Endothelial cell of umbilical vein (primary cell): ENCODE measurements around the gene BTBD2. TPM values are rescaled to one million over a fixed set of nuclear protein-coding genes. Genes with fewer than 3 reads are reported as not detected.

Source experiments
- BruUV-seq: library from RNA; stranded (reverse); fragments of 400-500 nt; replicated peaks from 2 replicates; lab custom pipeline; 2021; lab: Mats Ljungman, UMichigan
- CTCF ChIA-PET: fragments of 300-600, 350-600 bp; sonication (Branson Sonifier 250); formaldehyde crosslinking; loops from one replicate; lab custom pipeline; 2021; ENCODE audit warnings: antibody characterized with exemption, inconsistent platforms; lab: Charles Lee
- POLR2A ChIA-PET: fragments of 300-600, 350-600 bp; sonication (Branson Sonifier 250); formaldehyde crosslinking; loops from one replicate; lab custom pipeline; 2021; ENCODE audit warnings: antibody characterized with exemption, inconsistent platforms; lab: Charles Lee
- DNase-seq: peaks from one replicate; pipeline ENCODE4 v3.0.0-alpha.2; 2011; ENCODE audit warnings: low read depth, low spot score
- FAIRE-seq: peaks from 2 replicates; lab custom pipeline; 2011; peaks lifted over from hg19 to GRCh38; lab: Jason Lieb, UNC
- H2AFZ ChIP-seq: 2 replicates; pipeline ENCODE4 v1.6.0; 2012; ENCODE audit warnings: low read depth, low read length, control low read depth, inconsistent platforms
- H3K27ac ChIP-seq: 2 replicates; pipeline ENCODE4 v1.5.1; 2011; ENCODE audit warnings: low read depth, mild to moderate bottlenecking, control low read depth, low read length, moderate library complexity; ENCODE audit not compliant: insufficient read depth
- H3K27me3 ChIP-seq, 2 experiments: 2 replicates each; pipeline versions ENCODE4 v1.6.0 to v1.6.1; 2011; ENCODE audit warnings: low read length in 2 of 2, mixed read lengths in 1 of 2; ENCODE audit not compliant: control insufficient read depth in 2 of 2, insufficient read depth in 2 of 2
- H3K36me3 ChIP-seq, 2 experiments: 2 replicates in 1 of 2; 3 replicates in 1 of 2; pipeline ENCODE4 v1.5.1; 2011; ENCODE audit warnings: low read length in 2 of 2, mild to moderate bottlenecking in 1 of 2, moderate library complexity in 1 of 2; ENCODE audit not compliant: control insufficient read depth in 2 of 2, insufficient read depth in 2 of 2; ENCODE audit errors: extremely low read depth in 1 of 2
- H3K4me1 ChIP-seq: 3 replicates; pipeline ENCODE4 v1.5.1; 2011; ENCODE audit warnings: mild to moderate bottlenecking, low read length; ENCODE audit not compliant: control insufficient read depth, insufficient read depth; ENCODE audit errors: extremely low read depth
- H3K4me2 ChIP-seq: 2 replicates; pipeline ENCODE4 v1.6.1; 2011; ENCODE audit warnings: low read length, control low read depth, mixed read lengths; ENCODE audit not compliant: insufficient read depth
- H3K4me3 ChIP-seq, 3 experiments: fragments of 200-600 bp in 1 of 3; sonication (generic), shearing (Covaris generic) in 1 of 3; replicated peaks in 1 of 3; 2 replicates each; pipeline ENCODE4 v1.5.1; 2011 to 2016; ENCODE audit warnings: control low read depth in 3 of 3, low read length in 3 of 3, mild to moderate bottlenecking in 2 of 3, inconsistent platforms in 1 of 3, low read depth in 1 of 3, moderate library complexity in 1 of 3; ENCODE audit not compliant: insufficient read depth in 1 of 3
- H3K79me2 ChIP-seq: 2 replicates; pipeline ENCODE4 v1.6.0; 2012; ENCODE audit warnings: low read length, inconsistent platforms; ENCODE audit not compliant: control insufficient read depth, insufficient read depth
- H3K9ac ChIP-seq: replicated peaks from 2 replicates; pipeline ENCODE3; 2011; ENCODE audit warnings: low read length, control low read depth; ENCODE audit not compliant: insufficient read depth; ENCODE audit errors: extremely low read depth
- H3K9me1 ChIP-seq: replicated peaks from 3 replicates; pipeline ENCODE4 v1.6.0; 2011; ENCODE audit warnings: mild to moderate bottlenecking, low read length; ENCODE audit not compliant: control insufficient read depth, insufficient read depth; ENCODE audit errors: extremely low read depth
- H3K9me3 ChIP-seq: replicated peaks from 2 replicates; pipeline ENCODE4 v1.5.1; 2012; ENCODE audit warnings: low read length, inconsistent platforms; ENCODE audit not compliant: control insufficient read depth, insufficient read depth
- H4K20me1 ChIP-seq: replicated peaks from 2 replicates; pipeline ENCODE3; 2011; ENCODE audit warnings: mild to moderate bottlenecking, low read length; ENCODE audit not compliant: control insufficient read depth, insufficient read depth; ENCODE audit errors: extremely low read depth
- CTCF ChIP-seq, 2 donors: IDR thresholded peaks; 1 replicate in 1 of 2; 2 replicates in 1 of 2; pipeline ENCODE4 v1.5.1; 2011; ENCODE audit warnings: low read length in 2 of 2, mild to moderate bottlenecking in 2 of 2, moderate library complexity in 2 of 2, control low read depth in 1 of 2, inconsistent platforms in 1 of 2, low read depth in 1 of 2; ENCODE audit not compliant: insufficient read depth in 1 of 2; ENCODE audit errors: extremely low read depth in 1 of 2
- EZH2 ChIP-seq: IDR thresholded peaks from 2 replicates; pipeline ENCODE4 v1.6.1; 2012; ENCODE audit warnings: borderline replicate concordance, low read depth, mild to moderate bottlenecking, moderate library complexity, low read length, inconsistent platforms; ENCODE audit not compliant: severe bottlenecking
- FOS ChIP-seq: IDR thresholded peaks from 2 replicates; pipeline ENCODE4 v1.6.1; 2011; ENCODE audit warnings: mild to moderate bottlenecking, low read length, moderate library complexity, borderline replicate concordance; ENCODE audit not compliant: insufficient read depth
- GATA2 ChIP-seq: IDR thresholded peaks from 2 replicates; pipeline ENCODE4 v1.7.0; 2011; ENCODE audit warnings: low read depth, mild to moderate bottlenecking, moderate library complexity, mixed read lengths, low read length; ENCODE audit not compliant: insufficient read length, insufficient read depth
- JUN ChIP-seq: IDR thresholded peaks from 2 replicates; pipeline ENCODE4 v1.6.1; 2011; ENCODE audit warnings: borderline replicate concordance, low read depth; ENCODE audit not compliant: insufficient read length, insufficient read depth
- MYC ChIP-seq: IDR thresholded peaks from one replicate; pipeline ENCODE4 v1.6.1; 2011; ENCODE audit warnings: mild to moderate bottlenecking, low read depth, low read length
- POLR2A ChIP-seq: IDR thresholded peaks from 2 replicates; pipeline ENCODE4 v1.6.1; 2012; ENCODE audit warnings: low read depth, mild to moderate bottlenecking, control low read depth, low read length
- POLR2AphosphoS5 ChIP-seq: IDR thresholded peaks from 2 replicates; pipeline ENCODE4 v1.6.1; 2012; ENCODE audit warnings: low read depth, mild to moderate bottlenecking, control low read depth, low read length, moderate library complexity; ENCODE audit not compliant: insufficient read depth
- dilution Hi-C: fragments of 300-500 bp; cut with MboI; formaldehyde crosslinking; loops from one replicate; pipeline ENCODE4 v1.15.0; 2019; ENCODE audit warnings: low sequenced_read_pairs; ENCODE audit not compliant: extremely low pct_ligation_motif_present
- intact Hi-C: fragments of 100-400 bp; cut with micrococcal nuclease; formaldehyde crosslinking; loops from one replicate; pipeline ENCODE4 v1.10.0; 2022
- polyA plus RNA-seq, 4 experiments: library from polyadenylated mRNA; depleted of rRNA in 3 of 4; stranded (reverse) in 3 of 4; unstranded in 1 of 4; fragments of >200 nt; gene quantifications; 2 replicates each; pipeline versions ENCODE4 v1.2.1 to v1.2.3, GENCODE V29; 2011 to 2012; ENCODE audit warnings: missing spikeins in 1 of 4
- total RNA-seq: library from RNA; stranded (reverse); gene quantifications from 2 replicates; pipeline ENCODE4 v1.2.3, GENCODE V29; 2021
- TF ChIP-seq, protein P1 (sequence below): IDR thresholded peaks from 2 replicates; pipeline ENCODE4 v1.6.1; 2011; ENCODE audit not compliant: insufficient read depth, insufficient read length

The BTBD2 gene
- total and polyA plus RNA-seq, 2 donors (not counting 3 experiments of a cell fraction or from before 2014, with no cell fraction given), result 59.2 to 78.2 TPM

GRCh38 chr19:2027361-2027760, 11.8 kb upstream of the BTBD2 start:
- Histone ChIP-seq H3K9ac (no peak overlapping the region), H3K27ac (no peak overlapping the region), H3K36me3 (no peaks in the 10 kb centered on the region), H2AFZ (no peak overlapping the region), H3K9me3 (no peaks in the 10 kb centered on the region), H3K4me3 (no peak overlapping the region), H3K4me2 (no peak overlapping the region), H3K27me3 (no peaks in the 10 kb centered on the region), H3K9me1 (no peaks in the 10 kb centered on the region), H3K4me1 (peaks cover 12% of the 10 kb centered on the region), H3K79me2 (no peaks in the 10 kb centered on the region), H4K20me1 (no peaks in the 10 kb centered on the region)
- DNase-seq (no peak), FAIRE-seq (no peak)
- CTCF ChIA-PET, result no interaction called here
- TF ChIP-seq CTCF (IDR thresholded peaks at IDR 0.05; ENCODE audit: extremely low read depth in 1 of 2, insufficient read depth in 1 of 2, low read depth in 1 of 2, low read length in 2 of 2), result no peak
- TF ChIP-seq JUN, result no peak
- TF ChIP-seq EZH2, result no peak
- TF ChIP-seq POLR2A, result no peak
- TF ChIP-seq, protein P1, sequence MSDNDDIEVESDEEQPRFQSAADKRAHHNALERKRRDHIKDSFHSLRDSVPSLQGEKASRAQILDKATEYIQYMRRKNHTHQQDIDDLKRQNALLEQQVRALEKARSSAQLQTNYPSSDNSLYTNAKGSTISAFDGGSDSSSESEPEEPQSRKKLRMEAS, result no peak
- TF ChIP-seq MYC, result no peak
- no peak for TF ChIP-seq POLR2AphosphoS5
- TF ChIP-seq FOS, result no peak
- no peak for TF ChIP-seq GATA2
- intact Hi-C loops (no loop called here), dilution Hi-C loops (no loop called here)
- POLR2A ChIA-PET, result no interaction called here
- BruUV-seq, result no TSS peak
